ENCODE results near the gene TMEM92.

Gene TMEM92

DNA sequence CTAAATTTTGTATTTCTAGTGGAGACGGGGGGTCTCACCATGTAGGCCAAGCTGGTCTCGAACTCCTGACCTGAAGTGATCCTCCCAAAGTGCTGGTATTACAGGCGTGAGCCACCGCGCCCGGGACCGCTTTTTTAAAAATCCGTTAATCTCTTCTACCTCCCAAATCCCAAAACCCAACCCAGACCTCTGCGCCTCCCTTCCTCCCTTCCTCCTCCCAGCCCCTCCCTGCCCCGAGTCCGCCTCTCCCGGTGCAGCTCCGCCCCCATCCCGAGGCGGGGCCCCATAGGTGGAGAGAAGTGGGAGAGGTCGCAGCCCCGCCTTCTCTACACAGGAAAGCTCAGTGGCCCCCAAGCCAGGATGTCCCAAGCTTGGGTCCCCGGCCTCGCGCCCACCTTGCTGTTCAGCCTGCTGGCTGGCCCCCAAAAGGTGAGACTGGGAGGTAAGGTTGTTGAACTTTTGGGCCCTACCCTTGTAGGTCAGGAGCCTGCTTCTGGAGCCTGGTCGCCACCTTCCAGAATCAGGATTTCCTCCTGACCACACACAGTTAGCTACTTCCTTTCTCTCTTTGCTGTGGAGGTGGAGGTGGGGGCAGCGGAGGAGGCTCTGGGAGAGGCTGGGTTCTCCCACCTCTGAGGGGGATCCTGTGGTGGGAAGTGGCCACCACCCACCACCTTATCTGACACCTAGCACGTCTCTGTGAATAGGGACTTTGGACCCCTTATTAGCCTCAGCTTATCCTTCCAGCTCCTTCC is at the start of gene TMEM92:
TSS of gene TMEM92 (plus strand) at position 325 of the 755 bp plus-strand sequence. CDS start at position 361, 36 bp downstream.
- no peak for DNase-seq (ENCODE audit: low read depth)

DNA sequence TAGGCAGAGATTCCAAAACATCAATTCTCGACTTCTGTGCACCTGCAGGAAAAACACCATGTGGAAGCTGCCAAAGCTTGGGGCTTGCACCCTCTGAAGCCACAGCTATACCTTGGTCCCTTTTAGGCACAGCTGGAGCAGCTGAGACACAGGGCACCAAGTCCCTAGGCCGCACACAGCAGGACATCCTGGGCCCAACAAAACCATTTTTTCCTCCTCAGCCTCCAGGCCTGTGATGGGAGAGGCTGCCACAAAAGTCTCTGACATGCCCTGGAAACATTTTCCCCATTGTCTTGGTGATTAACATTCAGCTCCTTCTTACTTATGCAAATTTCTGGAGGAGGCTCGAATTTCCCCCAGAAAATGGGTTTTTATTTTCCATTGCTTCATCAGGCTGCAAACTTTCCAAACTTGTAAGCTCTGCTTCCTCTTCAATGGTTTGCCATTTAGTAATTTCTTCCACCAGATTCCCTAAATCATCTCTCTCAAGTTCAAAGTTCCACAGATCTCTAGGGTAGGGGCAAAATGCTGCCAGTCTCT is 48.5 kb upstream of the TMEM92 start:
- DNase-seq (ENCODE audit: low read depth): no peak

DNA sequence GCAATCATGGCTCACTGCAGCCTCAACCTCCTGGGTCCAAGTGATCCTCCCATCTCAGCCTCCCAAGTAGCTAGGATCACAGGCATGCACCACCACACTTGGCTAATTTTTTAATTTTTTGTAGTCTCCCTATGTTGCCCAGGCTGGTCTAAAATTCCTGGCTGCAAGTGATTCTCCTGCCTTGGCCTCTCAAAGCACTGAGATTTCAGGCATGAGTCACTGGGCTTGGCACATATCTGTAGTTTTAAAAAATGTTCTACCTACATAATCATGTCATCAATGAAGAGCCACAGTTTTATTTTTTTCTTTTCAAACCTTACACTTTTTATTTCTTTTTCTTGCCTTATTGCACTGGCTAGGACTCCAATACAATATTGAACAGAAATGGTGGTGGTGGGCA is 39.7 kb upstream of the TMEM92 start:
- no peak for DNase-seq (ENCODE audit: low read depth)

DNA sequence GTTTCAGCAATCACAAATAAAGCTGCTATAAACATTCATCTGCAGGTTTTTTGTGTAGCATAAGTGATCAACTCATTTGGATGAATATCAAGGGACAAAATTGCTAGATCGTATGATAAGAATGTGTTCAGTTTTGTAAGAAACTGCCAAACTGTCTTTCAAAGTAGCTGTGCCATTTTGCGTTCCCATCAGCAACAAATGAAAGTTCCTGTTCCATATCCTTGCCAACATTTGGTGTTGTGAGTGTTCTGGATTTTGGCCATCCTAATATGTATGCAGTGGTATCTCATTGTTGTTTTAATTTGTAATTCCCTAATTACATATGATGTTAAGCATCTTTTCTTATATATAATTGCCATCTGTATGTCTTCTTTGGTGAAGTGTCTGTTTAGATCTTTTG is 36.4 kb upstream of the TMEM92 start:
- no peak for DNase-seq (ENCODE audit: low read depth)

DNA sequence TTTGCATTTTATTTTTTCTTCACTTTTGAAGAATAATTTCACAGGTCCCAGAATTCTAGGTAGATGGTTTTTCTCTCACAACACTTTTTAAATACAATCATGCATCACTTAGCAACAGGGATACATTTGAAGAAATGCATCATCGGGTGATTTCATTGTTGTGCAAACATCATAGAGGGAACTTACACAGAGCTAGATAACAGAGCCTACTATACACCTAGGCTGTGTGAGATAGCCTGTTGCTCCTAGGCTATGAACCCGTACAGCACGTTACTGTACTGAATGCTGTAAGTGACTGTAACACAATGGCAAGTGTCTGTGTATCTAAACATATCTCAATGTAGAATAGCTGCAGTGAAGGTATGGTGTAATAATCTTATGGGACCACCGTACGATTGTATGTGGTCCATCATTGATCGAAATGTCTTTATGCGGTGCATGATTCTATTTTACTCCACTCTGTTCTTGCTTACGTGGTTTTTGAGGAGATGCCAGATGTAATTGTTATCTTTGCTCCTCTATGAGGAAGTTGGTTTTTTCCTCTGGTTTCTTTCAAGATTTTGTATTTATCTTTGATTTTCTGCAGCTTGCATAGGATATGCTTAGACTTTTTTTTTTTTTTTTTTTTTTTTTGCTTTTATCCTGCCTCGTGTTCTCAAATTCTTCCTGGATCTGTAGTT is 35.5 kb upstream of the TMEM92 start:
- DNase-seq (ENCODE audit: low read depth): no peak

DNA sequence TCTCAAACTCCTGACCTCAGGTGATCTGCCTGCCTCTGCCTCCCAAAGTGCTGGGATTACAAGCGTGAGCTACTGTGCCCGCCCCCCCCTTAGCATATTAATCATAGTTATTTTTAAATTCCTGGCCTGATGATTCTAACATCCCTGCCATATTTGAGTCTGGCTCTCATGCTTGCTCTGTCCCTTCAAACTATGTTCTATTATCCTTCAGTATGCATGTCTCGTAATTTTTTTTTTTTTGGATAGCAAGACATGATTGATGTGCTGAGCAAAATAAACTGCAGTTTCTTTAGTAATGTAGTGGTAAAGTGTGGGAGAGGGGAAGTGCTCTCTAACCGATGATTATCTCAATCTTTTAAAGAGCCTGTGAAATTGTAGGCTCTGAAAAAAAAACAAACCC is 34.3 kb upstream of the TMEM92 start:
- DNase-seq (ENCODE audit: low read depth): peak; percentile 60

DNA sequence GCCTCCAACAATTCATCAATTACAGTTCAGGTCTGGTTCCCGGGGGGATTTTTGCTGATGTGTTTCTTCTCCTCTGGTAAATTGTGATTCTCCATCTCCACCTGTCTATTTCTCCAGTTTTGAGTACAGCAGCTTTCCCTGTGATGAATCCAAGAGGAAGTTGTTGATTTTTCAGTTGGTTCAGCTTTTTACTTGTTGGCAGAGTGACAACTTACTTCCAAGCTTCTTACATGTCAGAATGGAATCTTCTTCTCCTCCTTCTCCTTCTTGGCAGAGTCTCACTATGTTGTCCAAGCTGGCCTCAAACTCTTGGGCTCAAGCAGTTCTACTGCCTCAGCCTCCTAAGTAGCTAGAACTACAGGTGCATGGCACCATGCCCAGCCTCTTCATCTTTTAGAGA is 33.4 kb upstream of the TMEM92 start:
- peak; percentile 89 for DNase-seq (ENCODE audit: low read depth)

DNA sequence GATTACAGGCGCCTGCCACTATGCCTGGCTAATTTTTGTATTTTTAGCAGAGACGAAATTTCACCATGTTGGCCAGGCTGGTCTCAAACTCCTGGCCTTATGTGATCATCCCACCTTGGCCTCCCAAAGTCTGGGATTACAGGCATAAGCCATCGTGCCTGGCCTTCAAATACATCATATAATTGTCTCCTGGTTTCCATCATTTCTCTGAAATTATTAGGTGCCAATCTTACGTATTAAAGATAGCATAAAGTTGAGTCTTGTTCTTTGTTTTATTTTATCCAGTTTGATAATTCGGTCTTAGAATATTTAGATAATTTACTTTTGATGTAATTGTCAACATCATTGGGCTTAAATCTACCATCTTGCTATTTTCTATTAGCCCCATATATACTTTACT is 32.8 kb upstream of the TMEM92 start:
- DNase-seq (ENCODE audit: low read depth): no peak

DNA sequence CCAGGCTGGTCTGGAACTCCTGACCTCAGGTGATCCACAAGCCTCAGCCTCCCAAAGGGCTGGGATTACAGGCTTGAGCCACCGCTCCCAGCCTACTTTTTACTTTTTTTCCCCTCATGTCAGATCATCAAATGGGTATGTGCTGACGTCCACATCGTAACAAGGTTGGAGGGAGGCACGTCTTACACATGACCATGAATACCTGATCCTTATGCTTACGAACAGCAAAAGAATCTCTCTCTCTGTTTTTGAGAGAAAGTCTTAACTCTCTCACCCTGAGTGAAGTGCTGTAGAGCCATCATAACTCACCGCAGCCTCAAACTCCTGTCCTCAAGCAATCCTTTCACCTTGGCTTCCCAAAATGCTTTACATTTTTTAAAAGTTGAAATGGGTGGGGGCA is 29.5 kb upstream of the TMEM92 start:
- DNase-seq (ENCODE audit: low read depth): no peak

DNA sequence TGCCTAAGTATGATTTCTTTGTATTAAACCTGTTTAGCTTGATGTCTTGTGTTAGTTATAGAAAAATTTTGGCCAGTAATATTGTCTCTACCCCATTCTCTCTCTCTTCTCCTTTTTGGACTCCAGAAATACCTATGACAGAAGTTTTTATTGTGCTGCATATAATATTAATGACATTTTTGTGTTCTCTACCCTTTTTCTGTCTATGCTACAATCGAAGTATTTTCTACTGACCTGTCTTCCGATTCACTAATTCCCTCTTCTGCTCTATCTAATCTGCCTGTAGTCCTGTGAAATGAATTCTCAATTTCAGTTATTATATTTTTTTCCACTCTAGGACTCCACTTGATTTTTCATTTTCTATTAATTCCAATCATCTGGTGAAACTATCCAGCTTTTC is 26.0 kb upstream of the TMEM92 start:
- no peak for DNase-seq (ENCODE audit: low read depth)

DNA sequence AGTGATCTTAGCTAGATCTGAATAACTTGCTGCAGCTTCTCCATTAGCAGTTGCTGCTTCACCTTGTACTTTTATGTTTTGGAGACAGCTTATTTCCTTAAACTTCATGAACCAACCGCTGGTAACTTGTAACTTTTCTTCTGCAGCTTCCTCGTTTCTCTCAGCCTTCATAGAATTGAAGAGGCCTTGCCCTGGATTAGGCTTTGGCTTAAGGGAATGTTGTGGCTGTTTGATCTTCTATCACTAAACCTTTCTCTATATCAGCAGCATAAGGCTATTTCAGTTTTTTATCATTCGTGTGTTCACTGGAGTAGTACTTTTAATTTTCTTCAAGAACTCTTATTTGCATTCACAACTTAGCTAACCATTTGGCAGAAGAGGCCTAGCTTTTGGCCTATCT is 21.5 kb upstream of the TMEM92 start:
- no peak for DNase-seq (ENCODE audit: low read depth)

DNA sequence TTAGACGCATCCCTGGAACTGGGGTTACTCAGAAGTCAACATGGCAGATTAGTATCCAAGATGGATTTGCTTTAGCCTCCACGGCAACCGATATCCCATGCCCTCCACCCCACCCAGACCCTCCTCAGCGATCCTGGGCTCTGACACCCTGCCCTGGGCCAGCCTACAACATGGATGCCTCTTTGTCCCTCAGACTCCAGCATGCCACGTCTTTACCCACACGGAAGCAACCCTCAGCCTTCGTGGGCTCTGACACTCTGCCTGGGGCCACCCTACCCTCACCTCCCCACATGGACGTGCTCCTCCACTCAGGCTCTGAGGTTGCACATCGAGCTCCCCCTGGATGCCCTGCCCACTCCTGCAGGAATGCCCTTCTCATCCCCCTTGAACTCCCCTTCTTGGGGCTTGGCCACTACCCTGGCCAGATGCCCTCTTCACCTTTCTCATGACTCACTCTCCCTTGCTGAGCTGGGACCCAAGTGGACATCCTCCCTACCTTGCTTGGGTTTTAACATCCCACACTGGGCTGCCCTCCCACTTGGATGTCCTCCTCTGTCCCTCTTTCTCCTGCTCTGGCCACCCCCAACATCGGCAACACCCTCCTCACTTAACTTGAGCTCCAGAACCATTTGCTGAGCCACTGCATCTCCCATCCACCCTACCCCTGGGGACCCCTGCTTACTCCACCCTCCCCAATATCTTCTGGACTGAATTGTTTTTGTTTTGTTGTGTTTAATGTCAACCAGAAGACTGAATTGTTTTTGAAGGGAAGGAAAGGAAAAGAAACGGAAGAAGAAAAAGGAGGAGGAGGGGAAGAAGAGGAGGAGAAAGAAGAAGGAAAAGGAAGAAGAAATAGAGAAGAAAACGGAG is 18.3 kb upstream of the TMEM92 start:
- no peak for DNase-seq (ENCODE audit: low read depth)

DNA sequence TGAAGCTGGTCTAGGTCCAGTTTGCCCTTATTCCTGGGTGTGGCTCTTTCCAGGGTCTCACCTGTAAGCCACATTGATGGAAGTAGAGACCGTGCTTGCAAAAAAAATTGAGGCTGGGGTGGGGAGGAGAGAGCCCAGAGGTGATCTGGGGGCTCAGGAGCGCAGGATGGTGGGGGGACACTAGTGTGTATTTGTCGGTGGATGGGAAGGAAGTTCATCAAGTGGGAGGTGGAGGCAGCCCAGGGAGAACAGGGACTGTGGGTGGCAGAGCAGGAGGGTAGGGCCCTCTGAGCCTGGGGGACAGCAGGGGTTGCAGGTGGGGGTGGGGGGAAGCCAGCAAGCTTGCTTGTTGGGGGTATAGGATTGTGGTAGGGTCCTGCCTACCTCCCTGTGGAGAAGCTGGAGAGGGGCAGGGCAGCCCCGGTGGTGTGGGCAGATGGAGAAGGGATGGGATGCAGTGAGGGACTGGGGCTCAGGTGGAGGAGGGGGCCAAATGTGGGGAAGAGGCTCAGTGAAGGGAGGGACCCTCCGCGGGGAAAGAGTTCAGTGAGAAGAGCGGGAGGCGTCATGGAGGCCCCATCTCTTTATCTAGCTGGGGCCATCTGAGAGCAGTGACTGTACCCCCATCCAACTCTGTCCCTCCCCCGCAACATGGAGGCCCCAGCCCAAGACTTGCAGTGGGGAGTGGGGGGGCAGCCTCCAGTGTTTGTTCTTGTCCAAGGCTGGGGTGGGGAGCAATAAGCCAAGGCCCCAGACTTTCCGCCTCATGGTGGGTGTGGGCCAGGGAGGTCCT is 17.2 kb upstream of the TMEM92 start:
- DNase-seq (ENCODE audit: low read depth): no peak

DNA sequence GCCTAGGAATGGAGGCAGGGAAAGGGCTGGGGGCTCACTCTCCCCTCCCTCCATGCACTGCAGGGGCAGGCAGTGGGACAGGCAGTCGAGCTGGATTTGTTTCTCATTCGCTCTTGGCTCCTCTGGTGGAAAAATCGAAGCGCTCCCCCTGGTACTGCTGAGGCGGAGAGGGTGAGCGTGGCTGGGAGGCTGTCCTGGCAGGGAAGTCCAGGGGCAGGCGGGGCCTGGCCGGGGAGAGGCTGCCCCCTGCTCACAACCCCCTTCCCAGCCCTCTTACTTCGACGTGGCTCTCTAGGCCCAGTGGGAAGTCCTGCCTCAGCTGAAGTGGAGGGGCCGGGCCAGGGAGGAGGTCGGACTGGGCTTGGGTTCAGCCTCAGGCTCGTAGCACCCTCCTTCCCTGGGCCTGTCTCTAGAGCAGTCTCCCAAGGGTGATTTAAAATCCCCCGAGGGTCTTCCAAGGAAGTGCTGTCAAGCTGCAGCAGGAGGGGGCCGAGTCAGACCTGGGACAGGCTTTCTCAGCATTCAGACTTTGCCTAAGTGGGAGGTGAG is 16.5 kb upstream of the TMEM92 start:
- DNase-seq (ENCODE audit: low read depth): no peak

DNA sequence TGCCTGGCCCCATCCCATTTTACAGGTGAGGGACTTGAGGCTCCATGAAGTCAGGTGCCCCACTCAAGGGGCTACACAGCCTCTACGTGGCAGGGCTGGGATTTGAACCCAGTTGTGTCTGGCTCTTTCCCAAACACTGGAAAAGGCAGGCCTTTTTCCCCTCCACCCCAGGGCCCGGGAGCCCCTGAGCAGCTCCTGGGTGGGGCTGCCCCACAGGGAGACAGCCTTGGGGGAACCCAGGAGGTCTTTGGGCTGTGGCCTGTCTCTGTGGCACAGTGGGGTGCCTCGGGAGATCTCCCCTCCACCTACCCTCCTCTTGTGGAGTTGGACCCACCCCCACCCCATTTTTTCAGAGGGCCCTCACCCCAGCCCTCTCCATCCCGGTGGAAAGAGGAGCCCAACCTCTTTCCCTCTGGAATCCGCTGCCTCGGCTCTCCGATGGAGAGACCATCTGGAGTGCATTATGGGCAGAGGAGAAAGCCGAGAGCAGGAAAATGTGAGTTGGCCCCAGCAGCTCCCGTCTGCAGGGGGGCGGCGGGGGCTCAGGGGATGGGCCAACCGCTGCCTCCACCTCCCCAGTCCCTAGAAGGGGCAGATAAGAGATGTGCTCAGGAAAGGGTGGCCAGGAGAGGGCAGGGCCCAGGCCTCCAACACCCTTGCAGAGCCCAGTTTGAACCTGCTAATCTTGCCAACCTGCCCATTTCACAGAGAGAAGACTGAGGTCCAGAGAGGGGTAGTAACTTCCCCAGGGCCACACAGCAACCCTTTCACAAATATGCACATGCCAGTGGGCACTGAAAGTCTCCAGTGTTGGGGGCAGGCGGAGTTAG is 15.4 kb upstream of the TMEM92 start:
- DNase-seq (ENCODE audit: low read depth): peak; percentile 86

DNA sequence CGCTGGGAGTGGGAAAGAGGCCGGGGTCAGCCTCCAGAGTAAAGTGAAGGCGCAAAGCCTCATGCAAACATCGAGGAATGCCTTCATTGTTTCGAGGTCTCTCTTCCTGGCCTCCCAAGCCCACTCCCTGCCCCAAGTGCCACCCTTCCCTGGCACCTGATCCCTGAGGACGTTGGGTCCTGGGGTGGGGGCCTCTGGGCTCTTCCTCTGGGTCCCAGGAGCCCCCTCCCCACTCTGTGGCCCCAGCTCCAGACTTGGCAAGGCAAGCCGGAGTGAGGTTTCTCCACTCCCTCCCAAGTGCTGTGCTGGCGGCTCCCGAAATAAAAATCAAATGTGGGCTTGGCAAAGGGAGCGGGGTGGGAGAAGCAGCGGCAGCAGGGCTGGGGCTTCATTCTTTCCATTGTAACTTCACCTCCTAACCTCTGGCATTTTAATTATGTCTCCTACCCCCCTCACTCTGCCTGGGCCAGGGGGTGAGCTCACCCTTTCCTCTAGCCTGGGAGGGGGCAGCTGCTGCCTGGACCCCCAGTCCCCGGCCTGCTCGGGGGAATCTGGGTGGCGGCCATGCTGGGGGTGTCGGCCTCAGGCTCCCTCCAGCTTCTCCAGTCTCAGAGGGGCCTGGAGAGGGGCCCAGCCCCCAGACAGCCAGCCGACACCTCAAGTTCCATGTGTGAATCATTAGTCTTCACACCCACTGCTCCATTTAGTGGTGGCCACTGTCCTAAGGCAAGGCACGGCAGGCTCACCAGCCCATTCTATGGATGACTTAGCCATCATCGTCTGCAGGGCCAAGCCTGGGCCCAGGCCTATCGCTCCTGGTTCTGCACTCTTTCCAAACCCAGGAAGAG is 14.6 kb upstream of the TMEM92 start:
- DNase-seq (ENCODE audit: low read depth): no peak

DNA sequence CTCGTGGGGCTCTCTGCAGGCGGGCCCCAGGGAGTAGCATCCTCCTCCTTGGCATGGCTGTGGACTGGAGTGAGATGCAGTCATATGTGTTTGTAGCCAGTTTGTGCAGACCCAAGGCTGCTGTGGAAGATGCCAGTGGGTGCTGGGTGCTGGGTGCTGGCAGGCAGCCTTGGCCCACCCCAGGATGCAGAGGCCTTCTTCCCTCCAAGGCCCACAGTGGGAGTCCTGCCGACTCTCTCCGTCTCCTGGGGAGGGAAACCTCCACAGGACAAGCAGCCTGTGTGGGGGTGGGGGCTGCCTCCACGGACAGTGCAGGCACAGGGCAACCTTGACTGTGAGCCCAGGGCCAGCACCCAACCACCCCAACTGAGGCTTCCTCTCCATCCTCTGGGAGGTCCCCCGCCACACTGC is 13.8 kb upstream of the TMEM92 start:
- DNase-seq (ENCODE audit: low read depth): no peak

DNA sequence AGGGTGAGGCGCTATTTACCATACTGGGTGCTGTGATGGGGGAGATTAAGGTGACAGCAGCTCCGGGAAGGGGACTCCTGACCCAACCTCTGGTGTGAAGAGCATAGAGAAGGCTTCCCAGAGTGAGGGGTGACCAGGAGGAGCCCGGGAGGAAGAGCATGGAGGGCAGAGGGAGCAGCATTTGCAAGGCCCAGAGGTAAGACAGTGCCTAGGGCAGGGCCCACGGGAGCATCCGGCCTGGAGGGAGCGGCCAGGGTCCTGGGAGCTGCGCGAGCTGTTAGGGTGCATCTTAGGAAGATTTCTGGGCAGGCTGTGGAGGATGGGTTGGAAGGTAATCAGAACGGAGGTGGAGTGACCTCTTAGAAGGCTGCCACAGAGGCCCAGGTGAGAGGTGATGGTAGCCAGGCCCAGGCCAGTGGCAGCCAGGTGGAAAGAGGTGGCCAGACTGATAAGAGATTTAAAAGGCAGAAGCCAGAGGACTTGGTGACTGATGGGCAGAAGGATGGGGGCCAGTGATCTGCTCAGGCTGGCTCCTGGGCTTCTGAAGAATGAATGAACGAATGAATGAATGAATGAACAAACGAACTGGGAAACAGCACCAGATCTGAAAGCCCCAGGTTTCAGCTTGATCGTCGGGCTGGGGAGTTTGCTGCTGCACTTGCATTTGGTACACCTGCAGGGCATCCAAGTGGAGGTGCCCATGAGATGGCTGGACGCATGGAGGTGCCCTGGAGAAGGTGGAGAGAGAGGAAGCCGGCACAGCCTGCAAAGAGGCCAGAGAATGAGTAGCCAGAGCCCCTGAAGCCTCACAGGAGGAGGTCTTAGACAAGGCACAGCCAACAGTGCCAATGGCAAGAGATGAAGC is 13.0 kb upstream of the TMEM92 start:
- no peak for DNase-seq (ENCODE audit: low read depth)
